Activated CD4-positive, alpha-beta T cell treated with anti-CD3 and anti-CD28 coated beads for 36 hours (primary cell): ENCODE results near the gene CCDC34. TPM values are rescaled to one million over a fixed set of nuclear protein-coding genes. Genes with fewer than 3 reads are reported as not detected.
A peak's percentile ranks its signal among the peaks of the same experiment; 100 is the strongest.

Experiments
- ATAC-seq: fragments of 200-7000 bp; cut with Tn5 transposase; one replicate; pipeline ENCODE4 v1.10.0; 2021; ENCODE audit warnings: mild to moderate bottlenecking, moderate library complexity
- CTCF ChIA-PET: fragments of 350-600 bp; sonication (Branson Sonifier 250); formaldehyde crosslinking; loops from one replicate; lab custom pipeline; 2021; ENCODE audit warnings: antibody characterized with exemption; lab: Charles Lee
- POLR2A ChIA-PET: fragments of 350-600 bp; sonication (Branson Sonifier 250); formaldehyde crosslinking; loops from one replicate; lab custom pipeline; 2021; ENCODE audit warnings: antibody characterized with exemption, inconsistent platforms; lab: Charles Lee
- DNase-seq: peaks from one replicate; pipeline ENCODE4 v3.0.0-alpha.2; 2020
- H3K27ac Mint-ChIP-seq: one replicate; pipeline ENCODE4 v1.8.0; 2021; ENCODE audit warnings: mixed read lengths
- H3K27me3 Mint-ChIP-seq: one replicate; pipeline ENCODE4 v1.8.0; 2021; ENCODE audit warnings: mixed read lengths
- H3K36me3 Mint-ChIP-seq: one replicate; pipeline ENCODE4 v1.8.0; 2021; ENCODE audit warnings: low read depth, mixed read lengths
- H3K4me1 Mint-ChIP-seq: one replicate; pipeline ENCODE4 v1.8.0; 2021; ENCODE audit warnings: mixed read lengths
- H3K4me3 Mint-ChIP-seq: one replicate; pipeline ENCODE4 v1.8.0; 2021; ENCODE audit warnings: mild to moderate bottlenecking, moderate library complexity, mixed read lengths
- H3K9me3 Mint-ChIP-seq: one replicate; pipeline ENCODE4 v1.8.0; 2021; ENCODE audit warnings: low read depth, mixed read lengths
- intact Hi-C, 2 experiments: fragments of 100-400 bp; cut with DNase I in 1 of 2; cut with micrococcal nuclease in 1 of 2; formaldehyde crosslinking; loops; one replicate each; pipeline versions ENCODE4 v1.14.2 to v1.15.1; 2022 to 2024; cut with DNase I, micrococcal nuclease
- total RNA-seq, 2 experiments: library from RNA; stranded (reverse); gene quantifications; one replicate each; pipeline ENCODE4 v1.2.3, GENCODE V29; 2021

The CCDC34 gene, protein sequence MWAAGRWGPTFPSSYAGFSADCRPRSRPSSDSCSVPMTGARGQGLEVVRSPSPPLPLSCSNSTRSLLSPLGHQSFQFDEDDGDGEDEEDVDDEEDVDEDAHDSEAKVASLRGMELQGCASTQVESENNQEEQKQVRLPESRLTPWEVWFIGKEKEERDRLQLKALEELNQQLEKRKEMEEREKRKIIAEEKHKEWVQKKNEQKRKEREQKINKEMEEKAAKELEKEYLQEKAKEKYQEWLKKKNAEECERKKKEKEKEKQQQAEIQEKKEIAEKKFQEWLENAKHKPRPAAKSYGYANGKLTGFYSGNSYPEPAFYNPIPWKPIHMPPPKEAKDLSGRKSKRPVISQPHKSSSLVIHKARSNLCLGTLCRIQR
- 10 to 100 TPM; 24.6 to 42.4 TPM for total RNA-seq

DNA sequence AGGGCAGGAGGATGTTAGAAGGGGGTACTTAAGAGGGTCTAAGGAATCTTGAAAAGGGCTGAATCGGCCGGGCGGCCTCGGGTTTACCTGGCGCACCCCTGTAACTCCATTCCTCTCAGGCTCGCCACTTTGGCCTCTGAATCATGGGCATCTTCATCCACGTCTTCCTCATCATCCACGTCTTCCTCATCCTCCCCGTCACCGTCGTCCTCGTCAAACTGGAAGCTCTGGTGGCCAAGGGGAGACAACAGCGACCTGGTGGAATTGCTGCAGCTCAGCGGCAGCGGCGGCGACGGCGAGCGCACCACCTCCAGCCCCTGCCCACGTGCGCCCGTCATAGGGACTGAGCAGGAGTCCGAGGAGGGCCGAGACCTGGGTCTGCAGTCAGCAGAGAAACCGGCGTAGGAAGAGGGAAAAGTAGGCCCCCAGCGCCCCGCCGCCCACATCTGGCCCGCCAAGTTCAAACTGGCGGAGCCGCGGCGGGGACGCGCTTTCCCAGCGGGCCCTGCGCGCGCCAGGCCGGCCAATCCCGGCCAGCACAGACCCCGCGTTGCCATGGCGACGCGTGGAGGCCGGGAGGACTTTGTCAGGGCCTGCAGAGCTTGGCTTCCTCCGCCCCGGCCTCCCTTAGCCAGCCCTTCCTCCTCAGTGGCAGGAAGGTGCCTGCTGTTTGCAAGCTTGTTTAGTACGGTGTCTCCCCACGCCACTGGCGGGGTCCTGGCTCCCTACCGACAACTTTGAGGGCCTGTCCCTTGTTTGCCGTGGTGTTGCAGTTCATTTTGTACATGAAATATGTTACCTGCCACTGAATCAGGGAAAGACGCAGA lies at the start of gene CCDC34:
TSS of gene CCDC34 (minus strand) at position 467 of the 827 bp plus-strand sequence. CDS start at position 446, 21 bp downstream.
- ATAC-seq, result peak; percentile 99
- H3K9me3 Mint-ChIP-seq, result no peaks in the 10 kb centered on the region
- ChIA-PET POLR2A (interaction anchor here (0.5 to 0.6 kb wide), 2 partner anchors 133 to 410 kb away, joined by 5 to 6 read pairs; no protein-coding TSS in a partner anchor), CTCF (interaction anchor here (0.6 to 1.1 kb wide), 4 partner anchors 19 to 137 kb away, joined by 3 to 5 read pairs (median 3); no protein-coding TSS in a partner anchor)
- intact Hi-C loops, result loop anchor here (1.0 to 5.0 kb wide), 6 partner anchors 44 to 746 kb away; partner anchors contain the start of genes LGR4 (in 2 of the 2), LIN7C (in 2 of the 2), KIF18A (in 1 of the 2) and METTL15 (in 1 of the 2)
- DNase-seq, result peak; percentile 94
- peak within 1 kb of the TSS; percentile 93 for H3K4me3 Mint-ChIP-seq
- peak within 1 kb of the TSS; percentile 89 for H3K27ac Mint-ChIP-seq
- H3K27me3 Mint-ChIP-seq, result no peaks in the 10 kb centered on the region
- no peaks in the 10 kb centered on the region for H3K36me3 Mint-ChIP-seq
- peaks cover 22% of the 10 kb centered on the region for H3K4me1 Mint-ChIP-seq

DNA sequence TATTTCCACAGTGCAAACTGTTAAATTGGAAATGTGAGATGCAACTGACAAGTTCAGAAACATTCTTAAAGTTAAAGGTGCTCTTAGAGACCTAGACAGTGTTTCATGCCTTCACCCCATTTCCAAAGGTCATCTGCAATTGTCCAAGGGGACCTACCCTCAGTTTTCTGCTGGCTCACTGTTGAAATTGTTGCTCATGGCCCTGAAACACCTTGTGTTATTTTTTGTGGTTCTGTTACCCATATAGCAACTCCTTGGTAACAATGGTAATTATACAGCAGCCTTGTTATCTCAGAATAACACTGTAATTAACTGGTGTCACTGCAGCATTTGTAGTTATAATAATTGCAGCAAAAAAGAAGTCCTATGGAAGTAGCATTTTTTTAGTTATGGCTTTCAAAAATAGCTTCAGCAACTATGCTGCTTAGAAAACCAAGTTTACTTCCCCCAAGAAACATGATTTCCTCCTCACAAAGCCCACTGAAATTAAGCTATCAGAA lies 49.2 kb upstream of the CCDC34 start:
- ChIA-PET POLR2A (no interaction called here), CTCF (no interaction called here)
- ATAC-seq (no peak), DNase-seq (no peak)
- intact Hi-C loops, result no loop called here
- H3K9me3 Mint-ChIP-seq, result no peaks in the 10 kb centered on the region
- no peaks in the 10 kb centered on the region for H3K36me3 Mint-ChIP-seq
- no peak overlapping the region for H3K27ac Mint-ChIP-seq
- H3K4me3 Mint-ChIP-seq, result no peak overlapping the region
- H3K4me1 Mint-ChIP-seq, result no peaks in the 10 kb centered on the region
- H3K27me3 Mint-ChIP-seq, result peaks cover 4% of the 10 kb centered on the region

DNA sequence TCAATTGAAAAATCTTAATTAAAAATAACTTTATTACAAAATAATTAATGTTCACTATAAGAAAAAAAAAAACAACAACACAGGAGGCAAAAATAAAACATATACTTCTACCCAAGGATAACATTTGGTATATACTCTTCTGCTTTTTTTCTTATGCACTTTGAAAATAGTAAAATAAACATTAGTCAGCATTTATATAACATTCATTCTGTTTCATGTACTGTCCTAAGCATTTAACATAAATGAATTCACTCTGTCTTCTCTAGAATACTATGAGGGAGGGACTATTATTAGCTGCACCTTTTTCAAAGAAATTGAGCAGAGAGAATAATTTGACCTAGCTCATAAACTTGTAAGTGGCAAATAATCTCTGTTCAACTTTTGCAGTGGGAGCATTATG lies 48.3 kb upstream of the CCDC34 start:
- ChIA-PET CTCF (no interaction called here), POLR2A (no interaction called here)
- Mint-ChIP-seq H3K4me1 (no peaks in the 10 kb centered on the region), H3K9me3 (no peaks in the 10 kb centered on the region), H3K4me3 (no peak overlapping the region), H3K36me3 (no peaks in the 10 kb centered on the region), H3K27me3 (peaks cover 4% of the 10 kb centered on the region), H3K27ac (no peak overlapping the region)
- DNase-seq, result no peak
- no peak for ATAC-seq
- intact Hi-C loops, result no loop called here

DNA sequence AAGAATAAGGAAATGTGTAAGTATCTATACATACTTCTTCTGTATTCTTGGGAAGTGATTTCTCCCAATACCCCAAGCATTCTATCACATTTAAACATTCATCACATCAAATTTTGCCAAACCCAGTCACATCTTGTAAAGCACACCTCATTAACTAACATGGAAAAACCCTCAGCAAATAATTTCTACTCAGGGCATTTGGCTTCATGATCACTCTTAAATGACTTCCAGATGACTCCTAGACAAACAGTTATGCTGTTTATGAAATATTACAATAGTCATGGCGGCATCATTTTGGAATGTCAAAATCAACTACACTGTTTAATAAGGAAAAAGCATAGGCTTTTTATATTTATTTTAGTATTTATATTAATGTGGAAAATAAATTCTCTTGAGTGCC lies 47.3 kb upstream of the CCDC34 start:
- no peaks in the 10 kb centered on the region for H3K9me3 Mint-ChIP-seq
- CTCF ChIA-PET, result no interaction called here
- H3K27me3 Mint-ChIP-seq, result peaks cover under 1% of the 10 kb centered on the region
- ATAC-seq, result no peak
- no peaks in the 10 kb centered on the region for H3K36me3 Mint-ChIP-seq
- no peak for DNase-seq
- POLR2A ChIA-PET, result no interaction called here
- H3K4me1 Mint-ChIP-seq, result no peaks in the 10 kb centered on the region
- no peak overlapping the region for H3K4me3 Mint-ChIP-seq
- H3K27ac Mint-ChIP-seq, result no peak overlapping the region
- intact Hi-C loops, result no loop called here

DNA sequence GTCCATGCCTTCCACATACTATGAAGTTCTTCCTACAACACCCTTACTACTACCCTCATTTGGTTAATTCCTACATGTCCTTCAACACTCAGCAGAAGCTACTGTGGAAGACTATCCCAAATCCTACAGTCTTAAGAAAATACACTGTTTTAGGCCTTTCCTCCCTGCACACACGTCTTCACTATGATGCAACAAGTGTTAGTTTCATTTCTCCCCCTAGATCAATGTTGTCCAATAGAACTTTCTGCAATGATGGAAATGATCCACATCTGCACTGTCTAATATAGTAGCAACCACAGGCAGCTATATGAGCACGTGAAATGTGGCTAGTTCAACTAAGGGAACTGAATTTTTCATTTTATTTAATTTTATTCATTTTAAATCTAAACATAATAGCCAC lies 46.7 kb upstream of the CCDC34 start:
- ChIA-PET POLR2A (no interaction called here), CTCF (no interaction called here)
- intact Hi-C loops, result no loop called here
- H3K4me3 Mint-ChIP-seq, result no peak overlapping the region
- ATAC-seq (no peak), DNase-seq (no peak)
- H3K27ac Mint-ChIP-seq, result no peak overlapping the region
- no peaks in the 10 kb centered on the region for H3K9me3 Mint-ChIP-seq
- no peaks in the 10 kb centered on the region for H3K4me1 Mint-ChIP-seq
- H3K27me3 Mint-ChIP-seq, result no peaks in the 10 kb centered on the region
- H3K36me3 Mint-ChIP-seq, result no peaks in the 10 kb centered on the region

DNA sequence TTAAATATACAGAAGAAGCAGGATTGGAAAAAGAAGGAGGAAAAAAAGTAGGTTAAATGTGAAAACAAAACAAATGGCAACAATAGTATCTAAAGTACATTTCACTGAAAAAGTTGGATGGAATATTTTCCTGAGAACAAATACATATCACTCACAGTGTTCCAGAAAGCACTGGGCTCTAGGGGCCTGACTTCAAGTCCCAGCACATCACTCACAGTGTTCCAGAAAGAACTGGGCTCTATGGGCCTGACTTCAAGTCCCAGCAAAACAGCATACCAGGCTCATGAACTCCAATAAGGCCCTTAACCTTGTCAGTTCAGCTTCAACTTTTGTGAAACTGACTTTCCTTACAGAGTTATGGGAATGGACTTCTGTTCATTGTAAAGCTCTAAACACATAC lies 46.0 kb upstream of the CCDC34 start:
- ChIA-PET CTCF (no interaction called here), POLR2A (no interaction called here)
- Mint-ChIP-seq H3K4me1 (no peaks in the 10 kb centered on the region), H3K36me3 (no peaks in the 10 kb centered on the region), H3K27me3 (no peaks in the 10 kb centered on the region), H3K9me3 (no peaks in the 10 kb centered on the region), H3K27ac (no peak overlapping the region), H3K4me3 (no peak overlapping the region)
- no peak for ATAC-seq
- DNase-seq, result no peak
- intact Hi-C loops, result no loop called here

DNA sequence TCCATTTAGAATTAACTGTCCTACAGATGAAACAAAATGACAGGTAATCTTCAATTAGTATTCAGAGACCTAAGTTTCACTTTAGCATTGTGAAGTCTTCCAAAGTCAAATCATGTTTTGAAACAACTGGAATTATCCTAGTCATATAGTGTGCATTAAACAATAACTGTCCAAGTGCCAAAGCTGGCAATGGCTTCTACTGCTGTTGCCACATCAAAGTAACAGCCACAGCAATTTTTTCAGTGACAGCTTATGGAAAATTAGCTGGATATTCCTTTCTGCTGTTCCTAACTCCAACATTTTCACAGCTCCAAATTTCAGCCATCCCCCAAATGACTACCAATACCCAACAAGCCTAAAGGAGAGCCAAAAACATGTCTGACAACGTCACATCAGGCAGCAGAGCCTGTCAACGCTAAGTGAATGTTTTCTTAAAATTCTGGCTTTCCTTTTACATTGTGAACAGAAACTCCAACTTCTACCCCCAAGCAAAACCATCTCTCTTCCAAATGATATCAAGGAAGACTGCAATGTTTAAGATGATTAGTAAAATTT lies 45.3 kb upstream of the CCDC34 start:
- no peak overlapping the region for H3K4me3 Mint-ChIP-seq
- intact Hi-C loops, result no loop called here
- H3K36me3 Mint-ChIP-seq, result no peaks in the 10 kb centered on the region
- no peaks in the 10 kb centered on the region for H3K9me3 Mint-ChIP-seq
- ATAC-seq (no peak), DNase-seq (no peak)
- CTCF ChIA-PET, result no interaction called here
- POLR2A ChIA-PET, result no interaction called here
- H3K4me1 Mint-ChIP-seq, result no peaks in the 10 kb centered on the region
- H3K27ac Mint-ChIP-seq, result no peak overlapping the region
- no peaks in the 10 kb centered on the region for H3K27me3 Mint-ChIP-seq

DNA sequence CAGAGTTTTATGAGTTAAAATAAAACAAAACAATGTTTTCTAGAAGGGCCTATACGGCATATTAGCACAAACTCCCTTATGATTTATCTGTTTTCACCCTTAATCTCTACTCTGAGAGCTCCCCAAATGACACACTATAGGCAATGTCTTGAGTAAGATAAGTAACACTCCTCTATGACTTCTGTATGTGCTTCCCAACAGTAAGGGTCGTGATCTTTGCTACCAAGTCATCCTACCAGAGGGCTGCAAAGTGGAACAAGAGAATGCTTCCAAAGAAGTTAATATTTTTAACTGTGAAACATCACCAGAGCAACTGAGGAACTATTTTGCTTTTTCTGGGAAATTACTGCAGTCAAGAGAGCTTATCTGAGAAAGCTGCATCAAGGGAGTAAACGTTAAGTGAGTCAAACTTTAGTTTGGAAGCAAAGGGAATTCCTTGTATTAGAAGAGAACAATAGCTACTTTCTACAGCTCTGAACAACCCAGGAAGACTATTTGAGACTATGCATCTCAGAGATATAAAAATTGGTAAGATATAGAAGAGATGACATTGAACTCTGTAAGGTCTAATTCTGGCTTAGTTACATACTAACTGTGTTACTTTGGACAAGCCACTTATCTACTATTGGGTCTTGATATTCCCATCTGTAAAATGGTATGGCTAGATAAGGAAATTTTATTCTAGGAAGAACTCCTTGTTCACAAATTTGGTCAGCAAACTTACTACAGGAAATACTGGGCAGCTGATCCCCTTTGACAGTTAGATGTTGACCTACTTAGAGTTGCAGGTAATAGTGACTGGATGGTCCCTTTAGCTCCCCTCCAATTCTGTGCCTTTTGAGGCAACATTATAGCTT lies 43.7 kb upstream of the CCDC34 start:
- POLR2A ChIA-PET, result no interaction called here

DNA sequence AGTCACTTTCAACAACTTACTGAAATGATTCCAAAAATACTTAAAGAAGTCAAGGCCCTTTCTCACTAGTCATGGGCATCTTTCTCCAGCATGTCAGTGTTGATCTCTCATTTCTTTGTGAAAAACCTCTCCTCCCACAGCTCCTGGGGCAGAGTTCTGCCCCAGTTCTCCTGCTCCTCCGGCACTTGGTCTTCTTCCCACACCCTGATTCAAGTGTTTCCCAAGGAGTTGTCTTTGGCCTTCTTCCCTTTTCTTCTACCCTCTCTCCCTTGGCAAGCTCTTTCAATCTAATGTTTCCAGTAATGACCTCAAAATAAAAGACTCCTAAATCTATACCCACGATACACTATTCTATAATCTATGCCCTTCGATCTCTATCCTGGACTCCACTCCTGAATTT lies 42.1 kb upstream of the CCDC34 start:
- Mint-ChIP-seq H3K36me3 (no peaks in the 10 kb centered on the region), H3K4me1 (no peaks in the 10 kb centered on the region), H3K4me3 (no peak overlapping the region), H3K9me3 (no peaks in the 10 kb centered on the region), H3K27ac (no peak overlapping the region), H3K27me3 (peaks cover 2% of the 10 kb centered on the region)
- ChIA-PET POLR2A (no interaction called here), CTCF (no interaction called here)
- DNase-seq (no peak), ATAC-seq (no peak)
- intact Hi-C loops, result no loop called here

More for the DNA sequence above, 43.7 kb upstream of the CCDC34 start:
- Mint-ChIP-seq H3K27me3 (peaks cover under 1% of the 10 kb centered on the region), H3K4me3 (no peak overlapping the region), H3K36me3 (no peaks in the 10 kb centered on the region), H3K27ac (no peak overlapping the region), H3K4me1 (no peaks in the 10 kb centered on the region), H3K9me3 (no peaks in the 10 kb centered on the region)
- CTCF ChIA-PET, result interaction anchor here (0.7 kb wide), 1 partner anchor 576 kb away, joined by 3 read pairs; no protein-coding TSS in a partner anchor
- DNase-seq, result no peak
- intact Hi-C loops, result no loop called here
- ATAC-seq, result no peak

DNA sequence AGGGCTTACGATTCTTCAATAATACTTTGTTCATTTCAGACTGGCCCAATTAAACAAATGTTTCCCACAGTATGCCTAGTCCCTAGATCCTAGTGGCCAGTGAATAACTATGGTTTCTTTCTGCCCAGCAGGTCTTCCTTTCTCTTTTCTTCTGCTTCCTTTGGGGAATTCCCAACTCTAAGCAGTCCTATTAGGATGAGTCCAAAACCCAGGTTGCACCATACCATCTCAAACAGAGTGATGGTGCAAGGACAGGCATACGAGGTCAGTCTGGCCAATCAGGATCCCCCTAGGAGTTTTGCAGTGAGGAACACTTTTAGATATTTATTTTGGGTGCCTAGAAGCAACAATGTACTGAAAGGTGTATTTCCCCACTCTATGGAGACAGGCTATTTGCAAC lies 41.4 kb upstream of the CCDC34 start:
- intact Hi-C loops, result no loop called here
- Mint-ChIP-seq H3K9me3 (no peaks in the 10 kb centered on the region), H3K27me3 (peaks cover 2% of the 10 kb centered on the region), H3K4me1 (no peaks in the 10 kb centered on the region), H3K36me3 (no peaks in the 10 kb centered on the region), H3K27ac (no peak overlapping the region), H3K4me3 (no peak overlapping the region)
- no peak for ATAC-seq
- ChIA-PET CTCF (no interaction called here), POLR2A (no interaction called here)
- DNase-seq, result no peak

DNA sequence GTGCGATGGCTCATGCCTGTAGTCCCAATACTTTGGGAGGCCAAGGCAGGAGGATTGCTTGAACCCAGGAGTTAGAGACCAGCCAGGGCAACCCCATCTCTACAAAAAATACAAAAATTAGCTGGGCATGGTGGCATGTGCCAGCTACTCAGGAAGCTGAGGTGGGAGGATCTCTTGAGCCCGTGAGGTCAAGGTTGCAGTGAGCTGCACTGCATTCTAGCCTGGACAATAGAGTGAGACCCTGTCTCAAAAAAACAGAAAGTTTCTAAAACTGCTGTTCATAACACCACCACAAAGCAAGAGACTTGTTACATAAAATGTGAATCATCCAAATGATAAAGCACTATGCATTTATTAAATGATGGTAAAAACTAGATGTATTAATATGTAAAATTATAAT lies 40.2 kb upstream of the CCDC34 start:
- ChIA-PET POLR2A (no interaction called here), CTCF (no interaction called here)
- H3K4me3 Mint-ChIP-seq, result no peak overlapping the region
- no peaks in the 10 kb centered on the region for H3K36me3 Mint-ChIP-seq
- no peaks in the 10 kb centered on the region for H3K9me3 Mint-ChIP-seq
- no peak overlapping the region for H3K27ac Mint-ChIP-seq
- no peaks in the 10 kb centered on the region for H3K4me1 Mint-ChIP-seq
- DNase-seq (no peak), ATAC-seq (no peak)
- peaks cover 2% of the 10 kb centered on the region for H3K27me3 Mint-ChIP-seq
- intact Hi-C loops, result no loop called here
